Measurements from ENCODE around the gene ARID1B.
"Not testable (repeated sequence)": the region's sequence is repeated elsewhere in the genome, so short reads cannot be mapped to it uniquely, and the experiment has no call there.

The ARID1B gene

DNA sequence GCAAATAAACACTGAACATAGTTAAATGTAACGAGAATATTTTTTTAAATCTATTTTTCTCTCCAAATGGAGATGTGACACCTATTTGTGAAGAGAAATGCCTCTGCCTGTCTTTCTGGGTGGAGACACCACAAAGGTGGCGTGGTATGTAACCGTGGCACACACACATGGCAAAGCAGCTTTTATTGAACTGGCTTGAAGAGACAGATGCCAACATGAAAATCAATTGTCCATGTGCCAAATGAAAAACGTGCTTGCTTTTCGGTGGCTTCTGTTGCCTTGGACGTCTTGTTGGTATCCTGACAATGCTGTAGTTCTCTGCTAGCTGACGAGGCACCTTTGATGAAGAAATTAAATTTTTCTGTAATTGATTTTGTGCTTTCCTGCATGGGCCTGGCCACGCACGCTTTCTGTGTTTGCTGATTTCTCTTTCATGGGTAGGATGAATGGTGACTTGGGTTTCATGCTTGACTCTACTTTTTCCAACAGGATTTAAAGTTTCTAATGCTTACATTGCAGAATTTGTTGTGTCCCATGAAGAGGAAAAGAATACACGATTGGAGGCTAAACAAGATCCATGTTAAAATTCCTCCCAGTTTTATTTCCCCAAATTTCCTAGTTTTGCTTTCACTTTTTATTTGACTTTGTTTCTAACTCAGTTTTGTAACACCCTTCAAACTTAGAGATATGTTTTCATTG, 343.5 kb downstream of the ARID1B start:
- no peak for DNase-seq

DNA sequence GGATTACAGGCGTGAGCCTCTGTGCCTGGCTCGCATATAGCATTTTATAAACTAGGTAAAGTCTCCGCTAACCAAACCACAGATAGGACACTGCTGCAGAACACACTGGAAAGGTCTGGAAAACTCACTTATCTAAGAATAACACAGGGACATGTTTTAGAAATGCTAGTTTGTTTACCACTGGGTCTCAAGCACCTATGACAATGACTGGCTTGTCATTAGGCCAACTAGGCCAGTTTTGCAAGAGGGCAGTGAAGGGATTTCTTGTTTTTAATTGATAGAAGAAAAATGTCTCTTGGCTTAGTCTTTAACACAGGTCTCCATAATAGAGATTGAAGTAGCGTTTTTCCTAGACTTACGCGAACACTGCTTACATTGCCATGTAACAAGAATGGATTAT, 344.7 kb downstream of the ARID1B start:
- no peak for DNase-seq

- DNase-seq: no peak
Observed at GRCh38 chr6:157123234-157123633, 346.1 kb downstream of the ARID1B start.

- no peak for DNase-seq
Observed at GRCh38 chr6:157124485-157125254, 347.5 kb downstream of the ARID1B start.

DNA sequence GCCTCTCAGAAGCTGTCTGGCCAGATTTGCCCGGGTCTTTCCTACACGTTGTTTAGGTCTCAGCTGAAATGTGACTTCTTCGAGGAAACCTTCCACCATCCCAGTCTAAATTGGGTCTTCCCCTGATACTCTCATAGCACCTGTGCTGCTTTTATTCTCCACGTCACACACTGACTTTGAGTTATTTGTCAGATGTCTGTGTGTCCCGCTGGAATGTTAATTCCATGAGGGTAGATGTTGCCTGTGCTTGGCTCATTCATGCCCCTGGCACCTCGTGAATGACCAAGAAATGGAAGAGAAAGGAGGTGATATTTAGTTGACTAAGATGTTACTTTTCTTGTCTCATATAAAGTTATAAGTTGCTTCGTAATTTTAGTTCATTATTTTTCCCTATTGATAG, 348.4 kb downstream of the ARID1B start:
- no peak for DNase-seq

DNA sequence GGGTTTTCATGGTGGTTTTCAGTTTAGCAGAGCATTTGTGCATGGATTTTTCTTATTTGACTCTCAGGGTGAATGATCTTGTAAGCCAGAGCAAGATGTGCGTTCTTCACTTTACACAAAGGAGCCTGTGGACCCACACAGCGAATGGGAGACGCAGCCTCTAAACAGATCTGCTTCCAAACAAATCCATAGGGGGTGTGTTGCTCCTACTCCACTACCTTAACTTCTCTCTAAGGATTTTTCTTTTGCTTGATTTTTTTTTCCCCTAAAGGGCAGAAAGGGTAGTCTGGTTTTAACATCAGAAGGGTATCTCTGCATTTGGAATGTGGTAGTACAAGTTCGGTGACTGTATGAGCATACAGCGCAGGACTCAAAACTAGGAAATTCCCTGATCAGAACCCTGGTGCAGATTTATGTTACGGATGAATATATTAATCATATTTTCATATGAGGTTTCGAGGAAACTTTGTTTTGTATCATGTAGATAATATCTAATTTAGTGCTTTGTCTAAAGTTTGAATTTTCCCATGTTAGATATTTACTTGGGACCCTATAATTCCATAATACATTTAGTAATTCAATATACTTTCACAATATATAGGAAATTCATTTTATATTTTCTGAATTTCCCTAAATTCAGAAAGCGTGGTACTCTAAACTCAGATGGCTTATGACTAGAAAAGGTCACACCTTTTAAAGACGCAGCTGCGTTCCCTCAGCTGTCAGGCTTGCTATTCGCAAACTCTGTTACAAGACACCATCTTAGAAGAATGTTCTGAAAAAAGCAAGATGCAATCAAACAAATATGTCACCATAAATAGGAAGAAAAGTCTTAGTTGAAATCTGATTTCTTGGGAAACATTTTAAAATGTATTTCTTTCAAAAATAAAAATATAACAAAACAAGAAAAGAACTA, 349.3 kb downstream of the ARID1B start:
- DNase-seq: no peak

- no peak for DNase-seq
Observed at GRCh38 chr6:157128235-157128775, 351.1 kb downstream of the ARID1B start.

GRCh38 chr6:157131250-157131649, 354.1 kb downstream of the ARID1B start:
- DNase-seq: no peak

- no peak for DNase-seq
Observed at GRCh38 chr6:157133856-157134255, 356.7 kb downstream of the ARID1B start.

- DNase-seq: no peak
Observed at GRCh38 chr6:157134402-157135047, 357.3 kb downstream of the ARID1B start.

DNA sequence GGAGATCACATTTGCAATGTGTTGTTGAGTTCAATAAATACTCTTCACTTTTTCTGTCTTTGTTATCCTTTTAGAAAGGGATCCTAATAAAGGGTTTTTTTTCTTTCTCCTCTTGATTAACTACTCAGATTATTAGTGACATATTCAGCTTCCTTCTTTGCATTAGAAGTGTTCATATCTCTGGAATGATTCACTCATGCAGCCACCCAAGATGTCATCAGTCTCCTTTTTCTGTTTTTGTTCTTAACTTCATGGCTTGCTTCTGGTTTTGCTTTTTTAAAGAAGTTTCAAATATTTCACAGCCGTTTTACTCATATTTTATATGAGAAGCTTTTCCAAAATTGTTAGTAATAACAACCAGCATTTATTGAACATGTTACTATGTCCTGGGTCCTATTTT, 358.5 kb downstream of the ARID1B start:
- DNase-seq: no peak

GRCh38 chr6:157137501-157137900, 360.3 kb downstream of the ARID1B start:
- no peak for DNase-seq

DNA sequence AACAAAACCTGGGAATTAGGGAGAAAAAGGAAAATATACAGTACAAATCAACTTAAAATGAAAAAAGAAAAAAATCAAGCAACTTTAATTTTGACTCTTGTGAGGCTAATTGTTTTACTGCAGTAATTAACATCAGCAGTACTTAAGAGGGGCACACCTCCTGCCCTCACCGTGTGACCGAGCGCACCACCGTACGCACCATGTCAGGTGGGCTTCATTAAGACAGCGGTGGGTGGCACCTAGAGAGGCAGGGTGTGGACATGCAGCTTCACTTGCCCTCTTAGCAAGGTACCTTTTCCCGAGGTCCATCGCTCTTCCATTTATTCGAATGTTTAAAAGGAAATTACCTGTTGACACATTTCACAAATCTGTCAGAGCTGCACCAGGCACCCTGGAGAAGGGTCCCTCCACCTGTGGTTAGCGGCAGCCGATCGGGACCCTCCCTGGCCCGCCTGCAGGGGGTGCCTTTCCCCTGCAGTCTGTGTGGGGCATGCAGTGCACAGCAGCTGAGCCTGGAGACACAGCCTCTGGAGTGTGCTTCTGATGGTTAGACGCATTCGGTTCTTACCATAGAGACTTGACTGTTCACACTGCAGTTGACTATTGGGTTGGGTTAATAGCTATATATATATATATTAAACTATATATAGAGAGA, 362.0 kb downstream of the ARID1B start:
- DNase-seq: no peak

DNA sequence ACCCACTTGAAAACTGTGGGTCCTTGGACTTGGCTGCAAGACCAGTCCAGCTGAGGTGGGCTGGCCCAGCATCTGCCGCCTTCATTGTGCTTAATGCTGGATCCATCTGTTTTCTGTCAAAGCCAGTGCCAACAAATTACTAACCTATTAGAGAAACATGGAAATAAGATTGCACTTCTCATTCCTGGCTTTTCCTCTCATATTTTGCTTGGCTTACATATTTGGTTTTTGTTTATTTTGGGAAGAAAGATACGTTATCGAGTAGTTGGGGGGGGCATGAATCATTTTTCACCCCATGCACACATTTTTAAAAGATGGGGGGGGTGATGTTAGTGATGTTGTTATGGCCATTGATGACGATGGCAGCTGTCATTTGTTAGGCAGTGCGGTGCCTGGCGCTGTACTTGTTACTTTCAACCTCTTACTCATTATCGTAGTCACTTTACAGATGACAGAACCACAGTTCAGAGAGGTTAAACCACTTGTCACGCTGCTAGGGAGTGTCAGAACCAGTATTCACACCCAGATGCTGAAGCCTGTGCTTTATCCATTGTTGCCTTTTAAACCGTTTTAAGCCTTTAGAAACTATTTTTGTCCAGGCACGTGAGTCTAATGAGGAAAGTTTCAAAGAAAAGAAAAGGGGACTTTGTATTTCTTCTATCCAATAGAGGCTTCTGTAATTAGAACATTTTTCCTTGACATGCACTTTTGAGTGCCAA, 366.2 kb downstream of the ARID1B start:
- no peak for DNase-seq

DNA sequence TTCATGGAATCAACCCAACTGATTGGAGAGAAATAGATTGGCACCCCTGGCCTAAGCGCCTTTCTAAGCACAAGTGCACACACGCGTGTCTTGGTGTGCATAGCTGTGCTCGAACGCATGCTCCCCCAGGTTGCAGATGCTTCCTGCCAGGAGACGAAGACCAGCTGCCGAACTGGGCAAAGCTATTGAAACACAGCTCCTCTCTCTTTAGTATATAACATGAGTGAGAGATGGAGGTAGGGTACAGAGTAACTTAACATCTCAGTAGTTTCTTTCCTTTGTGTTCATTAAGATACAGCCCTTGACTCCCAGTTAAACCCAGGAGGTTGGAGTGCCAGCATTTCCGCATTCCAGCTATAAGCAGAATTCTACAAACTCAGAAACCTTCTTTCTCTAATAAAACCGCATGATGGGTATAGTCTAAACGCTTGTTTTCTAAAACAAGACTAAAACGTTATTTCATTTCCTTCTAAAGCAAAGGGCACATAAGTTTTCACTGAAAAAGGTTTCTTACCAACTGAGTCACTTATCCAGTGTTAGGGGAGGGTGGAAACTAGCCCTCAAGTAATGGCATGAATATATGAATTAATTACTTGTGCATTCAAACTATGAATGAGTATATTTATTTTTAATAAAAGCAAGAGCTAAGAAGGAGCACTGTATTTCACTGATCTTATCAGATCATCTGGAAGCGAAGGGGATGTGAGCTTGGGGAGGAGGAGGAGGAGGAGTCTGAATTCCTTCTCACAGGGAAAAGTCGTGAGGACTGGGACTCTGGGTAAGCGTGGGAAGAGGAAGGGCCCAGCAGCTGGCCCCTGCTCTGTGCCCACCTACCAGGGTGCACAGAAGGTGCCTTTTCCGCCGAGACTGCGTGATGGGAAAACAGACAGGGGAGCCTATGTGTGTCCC, 367.0 kb downstream of the ARID1B start:
- no peak for DNase-seq

DNA sequence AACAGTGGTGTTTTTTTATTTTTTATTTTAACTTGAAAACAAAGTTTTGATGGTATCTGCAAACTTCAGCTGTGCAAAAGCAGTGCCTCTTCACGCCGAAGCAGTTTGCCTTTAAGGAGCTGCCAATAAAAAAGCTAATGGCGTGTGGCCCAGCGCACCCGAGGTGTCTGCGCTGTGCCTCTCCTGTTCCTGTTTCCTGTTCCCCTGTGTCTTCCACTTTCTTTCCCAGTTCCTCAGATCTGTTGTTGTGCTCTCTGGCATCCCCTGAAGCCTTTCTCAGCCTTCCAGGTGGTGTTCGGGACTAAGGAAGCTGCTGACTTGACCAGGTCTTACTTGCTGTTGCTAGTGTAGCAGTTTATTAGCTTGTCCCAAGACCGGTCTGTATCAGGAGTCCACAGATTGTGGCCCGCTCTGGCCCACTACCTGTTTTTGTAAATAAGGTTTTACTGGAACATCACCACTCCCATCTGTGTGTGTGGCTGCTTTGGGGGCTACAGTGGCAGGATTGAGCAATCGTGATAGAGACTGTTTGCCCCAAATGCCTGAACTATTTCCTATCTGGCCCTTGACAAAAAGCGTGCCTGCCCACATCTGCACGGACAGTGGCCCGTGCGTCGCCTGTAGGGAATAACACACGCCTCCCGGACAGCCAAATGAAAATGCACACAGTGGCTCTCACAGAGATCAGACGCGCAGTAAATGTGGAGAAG, 367.8 kb downstream of the ARID1B start:
- no peak for DNase-seq

DNA sequence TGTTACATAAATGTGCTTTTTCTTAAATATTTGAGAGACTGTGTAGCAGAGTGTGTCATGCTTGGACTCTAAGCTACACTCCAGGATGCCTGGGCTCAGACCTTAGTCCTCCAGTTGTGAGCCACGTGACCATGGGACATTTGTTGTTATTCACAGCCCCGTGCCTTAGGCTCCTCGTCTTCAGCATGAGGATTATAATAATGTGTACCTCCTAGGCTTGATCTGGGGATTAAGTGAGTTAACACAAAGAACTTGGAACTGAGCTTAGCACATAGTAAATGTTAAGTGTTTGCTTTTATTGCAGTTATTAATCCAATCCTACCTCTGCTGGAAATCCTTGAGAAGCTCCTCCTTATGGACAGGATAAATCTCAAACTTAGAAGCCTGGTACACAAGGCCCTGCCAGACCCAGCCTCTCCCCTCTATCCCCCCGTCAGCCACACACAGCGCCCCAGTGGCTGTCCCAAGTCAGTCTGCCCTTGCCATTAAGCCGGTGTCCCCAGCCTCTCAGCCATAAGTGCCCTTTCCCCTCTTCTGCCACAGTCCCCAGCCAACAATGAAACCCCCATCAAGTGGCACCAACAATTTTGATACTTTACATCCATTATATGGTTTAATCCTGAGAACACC, 368.6 kb downstream of the ARID1B start:
- no peak for DNase-seq

- not testable (repeated sequence) for DNase-seq
Observed at GRCh38 chr6:157147054-157148026, 370.2 kb downstream of the ARID1B start.
